HepG2 (cell line): Measurements from ENCODE around the gene CLPTM1L. TPM values are rescaled to one million over a fixed set of nuclear protein-coding genes. Genes with fewer than 3 reads are reported as not detected.

Source experiments
- ATAC-seq: fragments of 200-7000 bp; cut with Tn5 transposase; 3 replicates; pipeline ENCODE4 v1.9.1; 2020; ENCODE audit warnings: mild to moderate bottlenecking, moderate library complexity
- BruUV-seq: library from RNA; stranded (reverse); fragments of 400-500 nt; replicated peaks from 2 replicates; lab custom pipeline; 2021; lab: Mats Ljungman, UMichigan
- CTCF ChIA-PET: fragments of 300-600 bp; formaldehyde crosslinking; extraction: SDS; loops from one replicate; lab custom pipeline; 2021; ENCODE audit warnings: low total read pairs, inconsistent platforms, low intra/inter-chr PET ratio; lab: Yijun Ruan, JAX
- POLR2A ChIA-PET: fragments of 350-600 bp; sonication (Branson Sonifier 250); formaldehyde crosslinking; loops from one replicate; lab custom pipeline; 2020; ENCODE audit warnings: antibody characterized with exemption, inconsistent platforms; lab: Yijun Ruan, JAX
- DNase-seq: peaks from one replicate; pipeline ENCODE4 v3.0.0-alpha.2; 2015; ENCODE audit warnings: low spot score
- FAIRE-seq: peaks from 3 replicates; lab custom pipeline; 2011; peaks lifted over from hg19 to GRCh38; lab: Jason Lieb, UNC
- H2AFZ ChIP-seq: one replicate; pipeline ENCODE4 v1.6.1; 2011; ENCODE audit warnings: low read length, inconsistent platforms
- H3K27ac ChIP-seq: fragments of 300-600 bp; 3 replicates; pipeline ENCODE4 v1.8.0; 2011; ENCODE audit warnings: mixed run types, mild to moderate bottlenecking, mixed read lengths, low read length, inconsistent platforms; ENCODE audit not compliant: insufficient read depth; ENCODE audit errors: extremely low read length
- H3K27me3 ChIP-seq, 2 experiments: fragments of 200-600 bp in 1 of 2; 2 replicates in 1 of 2; 3 replicates in 1 of 2; pipeline versions ENCODE4 v1.6.0 to v1.8.0; 2011; ENCODE audit warnings: low read length in 2 of 2, mild to moderate bottlenecking in 2 of 2, moderate library complexity in 2 of 2, inconsistent platforms in 1 of 2; ENCODE audit not compliant: insufficient read depth in 2 of 2, control insufficient read depth in 1 of 2
- H3K36me3 ChIP-seq, 2 experiments: fragments of 200-600 bp in 1 of 2; replicated peaks in 1 of 2; 2 replicates in 1 of 2; 3 replicates in 1 of 2; pipeline versions ENCODE4 v1.5.1 to v1.8.0; 2011; ENCODE audit warnings: low read length in 2 of 2, inconsistent platforms in 1 of 2; ENCODE audit not compliant: insufficient read depth in 2 of 2, control insufficient read depth in 1 of 2
- H3K4me1 ChIP-seq: 2 replicates; pipeline ENCODE4 v1.5.1; 2012; ENCODE audit warnings: low read length, inconsistent platforms; ENCODE audit not compliant: insufficient read depth
- H3K4me2 ChIP-seq: 2 replicates; pipeline ENCODE4 v1.6.0; 2011; ENCODE audit warnings: low read depth, low read length, inconsistent platforms
- H3K4me3 ChIP-seq, 3 experiments: fragments of 200-600 bp in 1 of 3; sonication (generic), shearing (Covaris generic) in 1 of 3; replicated peaks in 1 of 3; 2 replicates each; pipeline ENCODE4 v1.5.1; 2011 to 2016; ENCODE audit warnings: low read length in 3 of 3, inconsistent platforms in 2 of 3, low read depth in 2 of 3, mild to moderate bottlenecking in 2 of 3, control low read depth in 1 of 3, mixed read lengths in 1 of 3; ENCODE audit not compliant: insufficient read depth in 1 of 3
- H3K79me2 ChIP-seq: one replicate; pipeline ENCODE4 v1.6.1; 2011; ENCODE audit warnings: low read length, inconsistent platforms; ENCODE audit not compliant: insufficient read depth
- H3K9ac ChIP-seq: 2 replicates; pipeline ENCODE4 v1.6.0; 2011; ENCODE audit warnings: mild to moderate bottlenecking, low read depth, low read length, inconsistent platforms; ENCODE audit not compliant: insufficient read depth
- H3K9me3 ChIP-seq: 2 replicates; pipeline ENCODE4 v1.5.1; 2012; ENCODE audit warnings: mild to moderate bottlenecking, low read length
- H4K20me1 ChIP-seq: 2 replicates; pipeline ENCODE4 v1.6.0; 2011; ENCODE audit warnings: inconsistent platforms, mild to moderate bottlenecking, low read length, moderate library complexity; ENCODE audit not compliant: insufficient read depth
- ATF7-NPFF ChIP-seq: sonication (generic); formaldehyde crosslinking; IDR thresholded peaks from 2 replicates; pipeline ENCODE4 v1.8.1; 2023; ENCODE audit warnings: mild to moderate bottlenecking, low read depth, missing genetic modification reagents, moderate library complexity
- KMT2B ChIP-seq: IDR thresholded peaks from 2 replicates; pipeline ENCODE4 v1.6.1; 2016; ENCODE audit warnings: missing genetic modification reagents, missing compliant biosample characterization
- MAFF ChIP-seq: IDR thresholded peaks from 2 replicates; pipeline ENCODE4 v1.6.1; 2011; ENCODE audit warnings: low read depth, low read length, improper control_type of control experiment
- MAFG ChIP-seq: sonication (generic); formaldehyde crosslinking; IDR thresholded peaks from 2 replicates; pipeline ENCODE4 v1.5.1; 2020; ENCODE audit warnings: mild to moderate bottlenecking, missing genetic modification reagents
- NKX3-1 ChIP-seq: sonication (generic); formaldehyde crosslinking; IDR thresholded peaks from 2 replicates; pipeline ENCODE4 v1.5.0; 2020; ENCODE audit warnings: missing genetic modification reagents
- PCBP1 ChIP-seq: fragments of 200-400 bp; formaldehyde crosslinking; IDR thresholded peaks from 2 replicates; pipeline ENCODE4 v1.6.1; 2017; ENCODE audit warnings: mild to moderate bottlenecking, low read depth, low read length, borderline replicate concordance
- RBM22 ChIP-seq: fragments of 200-400 bp; formaldehyde crosslinking; optimal IDR thresholded peaks from 2 replicates; pipeline ENCODE3; 2017; ENCODE audit warnings: mild to moderate bottlenecking, low read length, moderate library complexity
- TEAD3 ChIP-seq: optimal IDR thresholded peaks from 2 replicates; pipeline ENCODE3; 2016; ENCODE audit warnings: borderline replicate concordance
- ZNF33B ChIP-seq: sonication (generic); formaldehyde crosslinking; IDR thresholded peaks from 2 replicates; pipeline ENCODE4 v1.5.1; 2020; ENCODE audit warnings: mild to moderate bottlenecking, missing genetic modification reagents
- ZNF432 ChIP-seq: sonication (generic); formaldehyde crosslinking; IDR thresholded peaks from 2 replicates; pipeline ENCODE4 v1.5.0; 2020; ENCODE audit warnings: missing genetic modification reagents, mild to moderate bottlenecking, borderline replicate concordance
- ZNF598 ChIP-seq: sonication (generic); formaldehyde crosslinking; IDR thresholded peaks from 2 replicates; pipeline ENCODE4 v1.5.1; 2020; ENCODE audit warnings: mild to moderate bottlenecking, missing genetic modification reagents, borderline replicate concordance
- WGBS: methylation state at CpG from one replicate; pipeline ENCODE4 v1.1.6; 2017; ENCODE audit warnings: low lambda C conversion rate; 5-methylcytosine and 5-hydroxymethylcytosine counted together
- in situ Hi-C: cut with HindIII; loops from 2 replicates; pipeline ENCODE4 v1.10.0; 2017; ENCODE audit warnings: low pct_unique_long_range_greater_than_20kb; ENCODE audit not compliant: extremely low pct_ligation_motif_present
- intact Hi-C: fragments of 100-400 bp; cut with micrococcal nuclease; formaldehyde crosslinking; loops from one replicate; pipeline ENCODE4 v1.10.0; 2022; ENCODE audit not compliant: unreplicated experiment
- polyA plus RNA-seq, 8 experiments: library from polyadenylated mRNA; depleted of rRNA in 3 of 8; stranded (reverse) in 7 of 8; unstranded in 1 of 8; fragments of >200 nt; fragmentation: Illumina TruSeq in 4 of 8; extraction: Trizol in 4 of 8; gene quantifications; 2 replicates each; pipeline versions ENCODE4 v1.2.1 to v1.2.3, GENCODE V29; 2011 to 2016; ENCODE audit warnings: low read depth in 4 of 8, missing spikeins in 1 of 8, mixed read lengths in 1 of 8; ENCODE audit not compliant: insufficient read depth in 1 of 8
- total RNA-seq, 5 experiments: library from RNA; depleted of rRNA; stranded (reverse); fragments of >200 nt; fragmentation: Illumina TruSeq; extraction: Trizol; gene quantifications; 2 replicates each; pipeline ENCODE4 v1.2.3, GENCODE V29; 2016; ENCODE audit warnings: low read depth in 1 of 5
- TF ChIP-seq, protein P1 (sequence below): sonication (generic); formaldehyde crosslinking; IDR thresholded peaks from 2 replicates; pipeline ENCODE4 v1.8.0; 2023; ENCODE audit warnings: mild to moderate bottlenecking, missing genetic modification reagents
- TF ChIP-seq, protein P2 (sequence below): sonication (generic); formaldehyde crosslinking; IDR thresholded peaks from 2 replicates; pipeline ENCODE4 v1.9.0; 2021; ENCODE audit warnings: missing genetic modification reagents, mild to moderate bottlenecking, borderline replicate concordance
- TF ChIP-seq, protein P3 (sequence below): sonication (generic); formaldehyde crosslinking; conservative IDR thresholded peaks from 2 replicates; pipeline ENCODE4 v1.8.0; 2022; ENCODE audit warnings: missing genetic modification reagents

Gene CLPTM1L
- total and polyA plus RNA-seq, 2 of the 13 experiments (the other 11 are each of a cell fraction or from before 2014, with no cell fraction given): 80.3 to 124 TPM

DNA sequence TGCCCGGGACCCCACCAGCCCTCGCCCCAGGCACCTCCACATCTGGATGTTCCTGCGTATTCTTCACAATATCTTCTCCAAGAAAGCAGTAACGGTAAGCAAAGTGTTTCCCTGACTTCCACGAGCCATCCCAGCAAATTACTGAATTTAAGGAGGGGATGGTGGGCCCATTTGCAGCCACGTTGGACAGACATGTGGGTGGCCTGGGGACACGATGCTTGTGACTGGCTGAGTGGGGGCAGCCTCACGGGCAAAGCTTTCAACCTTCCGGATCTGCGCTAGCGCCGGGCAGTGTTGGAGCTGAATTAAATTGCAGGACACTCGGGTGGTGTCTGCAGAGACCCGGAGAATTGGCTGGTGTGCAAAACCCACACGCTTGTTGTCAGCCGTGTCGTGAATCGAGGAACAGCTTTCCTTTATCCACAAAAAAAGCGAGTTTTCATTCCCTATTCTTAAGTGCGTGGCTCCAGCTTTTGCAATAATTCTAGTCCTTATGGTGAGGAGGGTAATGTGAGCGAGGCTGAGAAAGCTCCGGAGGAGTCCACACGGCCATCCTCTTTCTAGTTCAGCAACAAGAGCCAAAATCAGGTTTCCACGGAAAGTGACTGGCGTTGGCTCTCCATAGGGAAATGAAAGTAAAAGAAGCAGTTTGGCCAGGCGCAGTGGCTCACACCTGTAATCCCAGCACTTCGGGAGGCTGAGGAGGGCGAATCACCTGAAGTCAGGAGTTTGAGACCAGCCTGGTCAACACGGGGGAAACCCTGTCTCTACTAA lies 17.5 kb upstream of the CLPTM1L start:
- Histone ChIP-seq H2AFZ (no peak overlapping the region), H3K9me3 (no peaks in the 10 kb centered on the region), H3K27me3 (peaks cover 11 to 80% of the 10 kb centered on the region in 2 experiments; a peak in 4 of 5 replicates), H3K4me1 (no peaks in the 10 kb centered on the region), H4K20me1 (no peaks in the 10 kb centered on the region), H3K36me3 (no peaks in the 10 kb centered on the region), H3K4me2 (no peak overlapping the region), H3K27ac (no peak overlapping the region), H3K9ac (no peak overlapping the region), H3K79me2 (no peaks in the 10 kb centered on the region), H3K4me3 (no peak overlapping the region)
- 29% methylated on average over 27 of the region's 29 CpGs for WGBS
- TF ChIP-seq, protein P1, sequence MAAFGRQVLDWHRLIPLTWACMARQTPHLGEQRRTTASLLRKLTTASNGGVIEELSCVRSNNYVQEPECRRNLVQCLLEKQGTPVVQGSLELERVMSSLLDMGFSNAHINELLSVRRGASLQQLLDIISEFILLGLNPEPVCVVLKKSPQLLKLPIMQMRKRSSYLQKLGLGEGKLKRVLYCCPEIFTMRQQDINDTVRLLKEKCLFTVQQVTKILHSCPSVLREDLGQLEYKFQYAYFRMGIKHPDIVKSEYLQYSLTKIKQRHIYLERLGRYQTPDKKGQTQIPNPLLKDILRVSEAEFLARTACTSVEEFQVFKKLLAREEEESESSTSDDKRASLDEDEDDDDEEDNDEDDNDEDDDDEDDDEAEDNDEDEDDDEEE (CRISPR knock-in tag): no peak
- TF ChIP-seq TEAD3 (CRISPR knock-in tag) (no peak), MAFF (no peak)
- no TSS peak for BruUV-seq
- POLR2A ChIA-PET: no interaction called here
- no peak for DNase-seq
- intact Hi-C loops: no loop called here
- CTCF ChIA-PET: no interaction called here
- no peak for ATAC-seq
- in situ Hi-C loops: no loop called here
- no peak for FAIRE-seq

DNA sequence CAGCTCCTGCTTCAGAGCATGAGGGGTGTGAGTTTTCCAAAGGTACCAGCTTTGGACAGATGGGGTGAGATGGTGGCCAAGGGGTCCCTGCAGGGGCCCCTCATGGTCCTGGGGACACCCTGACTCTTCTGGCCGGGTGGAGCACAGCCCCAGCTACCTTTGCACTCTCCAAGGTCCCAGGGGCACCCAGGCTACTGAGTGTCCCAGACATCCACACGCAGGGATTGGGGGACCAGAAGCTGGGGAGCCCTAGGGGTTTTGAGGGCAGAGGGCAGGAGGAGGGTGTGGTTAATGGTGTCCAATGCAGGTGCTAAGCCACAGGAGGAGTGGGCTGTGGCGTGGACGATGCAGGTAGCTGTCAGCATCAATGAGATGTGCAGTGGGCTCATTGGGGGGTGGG lies 16.0 kb upstream of the CLPTM1L start:
- H3K4me2 ChIP-seq: no peak overlapping the region
- no TSS peak for BruUV-seq
- no peak overlapping the region for H3K27ac ChIP-seq
- in situ Hi-C loops (no loop called here), intact Hi-C loops (no loop called here)
- H3K36me3 ChIP-seq: no peaks in the 10 kb centered on the region
- H3K4me1 ChIP-seq: no peaks in the 10 kb centered on the region
- H3K79me2 ChIP-seq: no peaks in the 10 kb centered on the region
- H3K9me3 ChIP-seq: no peaks in the 10 kb centered on the region
- H3K4me3 ChIP-seq: no peak overlapping the region
- no peak overlapping the region for H2AFZ ChIP-seq
- no peak for ATAC-seq
- WGBS: 28% methylated on average over 3 of the region's 4 CpGs
- no peak for DNase-seq
- POLR2A ChIA-PET: no interaction called here
- no peaks in the 10 kb centered on the region for H4K20me1 ChIP-seq
- CTCF ChIA-PET: no interaction called here
- H3K9ac ChIP-seq: no peak overlapping the region
- H3K27me3 ChIP-seq: peaks cover 18 to 82% of the 10 kb centered on the region in 2 experiments
- FAIRE-seq: no peak
- TF ChIP-seq ATF7-NPFF (CRISPR knock-in tag): no peak
- TF ChIP-seq, protein P2, sequence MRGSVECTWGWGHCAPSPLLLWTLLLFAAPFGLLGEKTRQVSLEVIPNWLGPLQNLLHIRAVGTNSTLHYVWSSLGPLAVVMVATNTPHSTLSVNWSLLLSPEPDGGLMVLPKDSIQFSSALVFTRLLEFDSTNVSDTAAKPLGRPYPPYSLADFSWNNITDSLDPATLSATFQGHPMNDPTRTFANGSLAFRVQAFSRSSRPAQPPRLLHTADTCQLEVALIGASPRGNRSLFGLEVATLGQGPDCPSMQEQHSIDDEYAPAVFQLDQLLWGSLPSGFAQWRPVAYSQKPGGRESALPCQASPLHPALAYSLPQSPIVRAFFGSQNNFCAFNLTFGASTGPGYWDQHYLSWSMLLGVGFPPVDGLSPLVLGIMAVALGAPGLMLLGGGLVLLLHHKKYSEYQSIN (CRISPR knock-in tag): no peak
- TF ChIP-seq, protein P3, sequence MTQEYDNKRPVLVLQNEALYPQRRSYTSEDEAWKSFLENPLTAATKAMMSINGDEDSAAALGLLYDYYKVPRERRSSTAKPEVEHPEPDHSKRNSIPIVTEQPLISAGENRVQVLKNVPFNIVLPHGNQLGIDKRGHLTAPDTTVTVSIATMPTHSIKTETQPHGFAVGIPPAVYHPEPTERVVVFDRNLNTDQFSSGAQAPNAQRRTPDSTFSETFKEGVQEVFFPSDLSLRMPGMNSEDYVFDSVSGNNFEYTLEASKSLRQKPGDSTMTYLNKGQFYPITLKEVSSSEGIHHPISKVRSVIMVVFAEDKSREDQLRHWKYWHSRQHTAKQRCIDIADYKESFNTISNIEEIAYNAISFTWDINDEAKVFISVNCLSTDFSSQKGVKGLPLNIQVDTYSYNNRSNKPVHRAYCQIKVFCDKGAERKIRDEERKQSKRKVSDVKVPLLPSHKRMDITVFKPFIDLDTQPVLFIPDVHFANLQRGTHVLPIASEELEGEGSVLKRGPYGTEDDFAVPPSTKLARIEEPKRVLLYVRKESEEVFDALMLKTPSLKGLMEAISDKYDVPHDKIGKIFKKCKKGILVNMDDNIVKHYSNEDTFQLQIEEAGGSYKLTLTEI (CRISPR knock-in tag): no peak
- no peak for TF ChIP-seq KMT2B (CRISPR knock-in tag)
- no peak for TF ChIP-seq RBM22
- TF ChIP-seq MAFG (CRISPR knock-in tag): no peak
- no peak for TF ChIP-seq ZNF33B
- TF ChIP-seq PCBP1: no peak
- no peak for TF ChIP-seq NKX3-1 (CRISPR knock-in tag)
- no peak for TF ChIP-seq ZNF598
- TF ChIP-seq ZNF432 (CRISPR knock-in tag): no peak
